Amniotic epithelial cell (primary cell): ENCODE measurements around the gene CDKN3.
"Not testable (repeated sequence)": the region's sequence is repeated elsewhere in the genome, so short reads cannot be mapped to it uniquely, and the experiment has no call there.

Experiments
- DNase-seq: peaks from one replicate; pipeline ENCODE4 v3.0.0-alpha.2; 2010; ENCODE audit warnings: low read depth

CDKN3 gene

GRCh38 chr14:54370323-54371198, 26.2 kb upstream of the CDKN3 start:
- no peak for DNase-seq

- DNase-seq = peak; percentile 58
Measured at GRCh38 chr14:54374117-54374884, 22.5 kb upstream of the CDKN3 start.

DNA sequence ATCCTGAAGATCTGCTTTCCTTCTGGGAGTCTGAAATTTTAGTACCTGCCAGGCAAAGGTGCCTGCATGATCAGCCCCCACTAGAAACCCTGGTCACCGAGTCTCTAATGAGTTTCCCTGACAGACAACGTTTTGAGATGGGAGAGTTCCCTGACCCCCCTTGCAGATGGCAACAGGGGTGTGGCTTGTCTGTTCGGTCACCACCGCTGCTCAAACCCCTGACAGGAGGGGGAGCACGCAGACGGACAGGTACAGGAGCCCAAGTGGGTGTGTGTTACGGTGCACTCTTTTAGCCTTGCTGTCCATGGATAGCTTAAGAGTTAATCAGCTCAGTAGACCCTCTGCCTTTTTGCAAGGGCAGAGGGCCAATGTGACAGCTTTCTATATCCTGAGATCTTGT, 19.3 kb upstream of the CDKN3 start:
- no peak for DNase-seq

- DNase-seq = not testable (repeated sequence)
Measured at GRCh38 chr14:54378893-54379292, 17.9 kb upstream of the CDKN3 start.

GRCh38 chr14:54380558-54380957, 16.2 kb upstream of the CDKN3 start:
- DNase-seq = not testable (repeated sequence)

DNA sequence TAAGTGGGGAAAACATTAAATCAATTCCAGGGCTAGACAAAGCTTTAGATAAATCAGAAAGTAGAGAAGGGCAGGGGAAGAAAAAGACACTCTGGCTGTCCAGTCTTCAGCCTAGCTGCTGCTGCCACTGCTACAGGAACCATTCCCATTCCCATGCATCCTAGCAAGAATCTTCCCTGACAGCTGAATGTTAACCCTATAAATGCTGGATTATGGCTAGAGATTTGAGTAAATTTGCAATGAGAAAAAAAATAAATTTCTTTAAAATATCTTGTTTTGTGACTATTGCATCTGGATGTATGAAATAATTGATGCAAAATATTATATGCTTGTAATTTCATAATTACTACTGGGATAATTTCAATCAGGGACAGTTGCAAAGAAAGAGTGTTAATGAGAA, 15.0 kb upstream of the CDKN3 start:
- no peak for DNase-seq

DNA sequence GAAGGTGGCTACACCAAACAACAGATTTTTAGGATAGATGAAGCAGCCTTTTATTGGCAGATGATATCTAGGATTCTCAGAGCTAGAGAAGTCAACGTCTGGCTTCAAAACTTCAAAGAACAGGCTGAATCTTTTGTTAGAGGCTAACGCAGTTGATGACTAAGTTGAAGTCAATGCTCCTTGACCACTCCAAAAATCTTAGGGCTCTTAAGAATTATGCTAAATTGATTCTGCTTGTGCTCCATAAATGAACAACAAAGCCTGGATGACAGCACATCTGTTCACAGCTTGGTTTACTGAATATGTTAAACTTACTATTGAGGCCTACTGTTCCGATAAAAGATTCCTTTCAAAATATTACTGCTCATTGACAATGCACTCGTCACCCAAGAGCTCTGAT, 13.0 kb upstream of the CDKN3 start:
- DNase-seq = no peak

DNA sequence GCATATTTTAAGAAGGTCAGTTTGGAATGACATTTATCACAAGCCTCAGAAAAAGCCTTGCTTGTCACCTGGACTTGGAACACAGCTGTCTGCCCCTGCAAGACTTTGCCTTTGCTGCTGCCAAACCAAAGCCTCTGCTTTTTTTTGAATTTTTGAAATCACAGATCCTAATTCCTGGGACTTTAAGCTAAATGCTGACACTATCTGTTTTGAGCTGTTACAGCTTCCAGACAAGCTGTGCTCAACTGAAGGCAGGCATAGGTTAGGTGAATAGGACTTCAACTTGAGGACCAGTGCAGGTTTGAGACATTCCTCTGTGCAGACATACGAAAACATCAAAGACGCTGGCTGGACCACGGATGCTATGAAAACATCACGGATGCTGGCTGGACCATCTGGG, 11.3 kb upstream of the CDKN3 start:
- no peak for DNase-seq

- DNase-seq = no peak
Measured at GRCh38 chr14:54387328-54387727, 9.5 kb upstream of the CDKN3 start.

- DNase-seq = no peak
Measured at GRCh38 chr14:54392131-54392859, 4.5 kb upstream of the CDKN3 start.

DNA sequence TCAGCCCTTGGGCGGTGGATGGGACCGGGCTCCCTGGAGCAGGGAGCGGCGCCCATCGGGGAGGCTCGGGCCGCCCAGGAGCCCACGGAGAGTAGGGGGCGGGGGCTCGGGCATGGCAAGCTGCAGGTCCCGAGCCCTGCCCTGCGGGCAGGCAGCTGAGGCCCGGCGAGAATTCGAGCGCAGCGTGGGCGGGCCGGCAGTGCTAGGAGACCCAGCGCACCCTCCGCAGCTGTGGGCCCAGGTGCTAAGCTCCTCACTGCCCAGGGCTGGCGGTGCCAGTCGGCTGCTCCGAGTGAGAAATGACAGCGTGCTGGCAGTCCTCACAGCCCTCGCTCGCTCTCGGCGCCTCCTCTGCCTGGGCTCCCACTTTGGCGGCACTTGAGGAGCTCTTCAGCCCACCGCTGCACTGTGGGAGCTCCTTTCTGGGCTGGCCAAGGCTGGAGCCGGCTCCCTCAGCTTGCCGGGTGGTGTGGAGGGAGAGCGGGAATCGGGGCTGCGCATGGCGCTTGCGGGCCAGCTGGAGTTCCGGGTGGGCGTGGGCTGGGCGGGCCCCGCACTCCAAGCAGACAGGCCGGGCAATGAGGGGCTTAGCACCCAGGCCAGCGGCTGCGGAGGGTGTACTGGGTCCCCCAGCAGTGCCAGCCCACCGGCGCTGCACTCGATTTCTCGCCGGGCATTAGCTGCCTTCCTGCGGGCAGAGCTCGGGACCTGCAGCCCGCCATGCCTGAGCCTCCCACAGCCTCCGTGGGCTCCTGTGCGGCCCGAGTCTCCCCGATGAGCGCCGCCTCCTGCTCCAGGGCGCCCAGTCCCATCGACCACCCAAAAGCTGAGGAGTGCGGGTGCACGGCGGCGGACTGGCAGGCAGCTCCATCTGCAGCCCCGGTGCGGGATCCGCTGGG, 3.6 kb upstream of the CDKN3 start:
- not testable (repeated sequence) for DNase-seq

DNA sequence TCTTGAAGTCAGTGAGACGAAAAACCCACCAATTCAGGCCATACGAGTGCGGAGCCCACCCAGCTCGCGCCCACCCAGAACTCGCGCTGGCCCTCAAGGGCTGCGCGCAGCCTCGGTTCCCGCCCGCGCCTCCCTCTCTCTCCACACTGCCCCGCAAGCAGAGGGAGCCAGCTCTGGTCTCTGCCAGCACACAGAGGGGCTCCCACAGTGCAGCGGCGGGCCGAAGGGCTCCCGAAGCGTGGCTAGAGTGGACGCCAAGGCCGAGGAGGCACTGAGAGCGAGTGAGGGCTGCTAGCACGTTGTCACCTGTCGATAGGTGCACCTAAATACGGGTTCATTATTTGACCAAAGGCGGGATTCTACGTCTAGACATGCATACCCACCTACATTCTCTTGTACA, 2.2 kb upstream of the CDKN3 start:
- DNase-seq = no peak

DNA sequence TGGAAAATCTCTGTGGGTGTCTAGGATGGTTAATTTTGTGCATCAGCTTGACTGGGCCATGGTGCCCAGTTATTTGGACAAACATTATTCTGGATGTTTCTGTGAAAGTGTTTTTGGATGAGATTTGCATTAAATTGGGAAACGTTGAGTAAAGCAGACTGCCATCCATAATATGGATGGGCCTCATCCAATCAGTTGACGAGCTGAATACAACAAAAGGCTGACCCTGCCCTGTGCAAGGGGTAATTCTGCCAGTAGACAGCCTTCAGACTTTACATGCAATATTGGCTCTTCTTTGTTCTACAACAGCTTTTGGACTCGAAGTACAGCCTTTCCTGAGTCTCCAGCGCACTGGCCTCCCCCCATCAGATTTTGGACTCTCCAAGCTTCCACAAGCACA, 1.5 kb upstream of the CDKN3 start:
- no peak for DNase-seq

DNA sequence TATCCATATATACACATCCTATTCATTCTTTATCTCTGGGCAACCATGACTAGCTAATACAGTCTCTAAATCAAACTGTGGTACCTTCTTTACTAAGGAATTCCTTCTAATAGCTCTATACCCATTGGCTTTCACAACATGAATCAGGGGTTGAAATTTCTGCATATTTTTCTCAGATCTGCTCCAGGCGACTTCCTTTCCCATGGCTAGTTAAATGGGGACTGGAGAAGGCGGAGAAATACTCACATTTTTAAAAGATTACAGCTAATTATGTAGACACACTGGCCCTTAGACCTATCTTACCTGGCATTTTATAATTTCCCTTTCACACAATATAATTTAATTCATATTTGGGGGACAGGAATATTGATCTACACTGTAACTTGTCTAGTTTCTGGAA, 1.1 kb upstream of the CDKN3 start:
- DNase-seq = no peak

- DNase-seq = no peak
Measured at GRCh38 chr14:54396183-54396492, 669 bp upstream of the CDKN3 start.

DNA sequence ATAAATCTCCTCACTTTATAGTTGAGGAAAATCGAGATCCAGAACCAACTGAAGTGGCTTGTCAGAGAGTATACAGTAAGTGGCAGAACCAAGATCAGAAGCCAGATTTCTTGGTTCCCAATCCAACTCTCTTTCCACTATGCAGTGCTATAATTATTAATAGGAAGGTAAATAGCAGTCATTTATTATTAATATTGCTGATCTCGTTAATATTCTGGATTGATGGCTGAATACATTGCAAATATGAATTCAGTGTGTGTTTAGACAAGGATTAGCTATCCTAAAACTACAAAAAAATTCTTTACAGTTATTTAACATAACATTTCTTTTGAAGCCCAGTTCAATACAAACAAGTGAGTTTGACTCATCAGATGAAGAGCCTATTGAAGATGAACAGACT, 2.8 kb downstream of the CDKN3 start:
- DNase-seq = no peak

- not testable (repeated sequence) for DNase-seq
Measured at GRCh38 chr14:54403401-54404005, 6.7 kb downstream of the CDKN3 start.

DNA sequence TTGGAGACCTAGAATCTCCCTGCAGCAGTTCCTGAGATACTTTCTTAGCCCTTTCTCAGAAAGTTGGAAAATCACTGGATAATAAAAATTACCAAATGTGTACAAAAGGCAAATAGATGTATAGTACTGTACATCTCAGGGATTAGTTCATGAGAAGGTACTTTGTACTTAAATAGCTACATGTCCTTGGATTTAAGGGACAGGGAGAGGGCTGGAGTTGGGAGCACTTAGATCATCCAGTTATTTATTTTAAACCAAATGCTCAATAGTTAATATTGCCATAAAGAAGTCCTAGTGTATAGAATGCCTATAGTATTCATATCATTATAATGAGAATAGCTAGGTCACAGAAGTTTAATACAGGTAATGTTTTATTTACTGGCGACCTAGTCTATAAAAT, 13.4 kb downstream of the CDKN3 start:
- DNase-seq = no peak

DNA sequence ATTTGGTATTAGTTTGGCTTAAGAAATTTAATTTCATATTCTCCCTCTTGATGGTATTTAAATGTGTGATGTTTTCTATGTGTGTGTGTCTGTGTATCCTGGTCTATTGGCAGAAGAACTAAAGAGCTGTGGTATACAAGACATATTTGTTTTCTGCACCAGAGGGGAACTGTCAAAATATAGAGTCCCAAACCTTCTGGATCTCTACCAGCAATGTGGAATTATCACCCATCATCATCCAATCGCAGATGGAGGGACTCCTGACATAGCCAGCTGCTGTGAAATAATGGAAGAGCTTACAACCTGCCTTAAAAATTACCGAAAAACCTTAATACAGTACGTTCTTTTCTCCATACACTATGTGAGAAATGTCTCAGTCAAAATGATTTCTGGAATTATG, 14.6 kb downstream of the CDKN3 start:
- DNase-seq = no peak

- peak; percentile 53 for DNase-seq
Measured at GRCh38 chr14:54420478-54421142, 23.8 kb downstream of the CDKN3 start.

DNA sequence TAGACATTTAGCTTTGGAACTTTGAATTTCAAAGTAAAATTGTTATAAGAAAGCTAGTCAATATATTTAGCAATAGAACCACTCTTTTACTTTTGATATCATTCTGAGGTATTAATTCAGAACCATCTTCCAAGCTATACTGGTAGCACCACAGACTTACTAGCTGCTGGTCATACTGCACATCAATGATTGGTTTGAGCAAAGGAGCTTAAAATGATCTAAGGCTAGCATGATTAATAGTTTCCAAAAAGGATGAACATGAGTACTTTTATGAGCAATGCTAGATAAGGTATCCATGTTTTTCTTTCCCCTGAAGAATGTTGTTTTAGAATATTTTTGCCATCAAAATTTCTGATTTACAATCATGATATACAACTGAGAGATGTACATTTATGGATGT, 27.2 kb downstream of the CDKN3 start:
- DNase-seq = no peak
